Hepatic stellate cell (primary cell): ENCODE data around the gene NHEJ1.

ENCODE experiments used
- DNase-seq: peaks from one replicate; pipeline ENCODE4 v3.0.0; 2011; ENCODE audit warnings: low spot score

Gene NHEJ1

DNA sequence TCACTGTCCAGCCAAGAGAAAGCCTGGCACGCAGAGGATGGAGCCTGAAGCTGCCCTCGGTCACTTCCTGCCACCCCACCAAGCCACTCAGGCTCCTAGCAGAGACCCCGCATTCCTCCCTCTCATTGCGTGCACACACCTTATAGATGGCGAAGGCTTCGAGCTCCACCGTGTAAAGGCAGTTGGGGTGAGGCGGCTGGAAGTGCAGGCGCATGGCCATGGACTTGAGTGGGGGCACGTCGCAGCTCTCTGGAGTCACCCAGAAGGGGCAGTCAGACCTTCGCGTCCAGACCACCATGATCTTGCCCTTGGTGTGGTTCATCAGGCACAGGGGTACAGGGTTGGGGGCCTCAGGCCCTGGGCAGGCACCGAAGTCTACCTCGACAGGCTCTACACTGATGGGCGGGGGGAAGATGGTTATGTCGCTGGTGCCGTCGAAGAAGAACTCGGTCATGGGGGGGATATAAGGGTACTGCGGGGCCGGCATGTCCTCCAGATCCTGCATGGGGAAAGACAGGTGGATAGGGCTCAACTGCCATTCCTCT is 133.0 kb downstream of the NHEJ1 start:
- DNase-seq, result no peak

- no peak for DNase-seq
Observed at GRCh38 chr2:219026946-219027345, 133.7 kb downstream of the NHEJ1 start.

- DNase-seq, result no peak
Observed at GRCh38 chr2:219025637-219026585, 134.7 kb downstream of the NHEJ1 start.
